Esophagus squamous epithelium (tissue), 5 donors: ENCODE measurements around the gene MAP1LC3B. TPM values are rescaled to one million over a fixed set of nuclear protein-coding genes. Genes with fewer than 3 reads are reported as not detected.

Experiments
- DNase-seq: peaks from one replicate; lab custom pipeline; 2025; lab: John Stamatoyannopoulos, UW
- H3K27ac ChIP-seq, 4 donors: fragments of 200-600 bp; sonication (generic); one replicate each; pipeline ENCODE4 v1.5.1; 2016 to 2019; ENCODE audit warnings: mild to moderate bottlenecking in 1 of 4
- H3K27me3 ChIP-seq, 4 donors: fragments of 200-600 bp; sonication (generic); 1 replicate in 3 of 4; 2 replicates in 1 of 4; pipeline versions ENCODE4 v1.5.1 to v1.6.0; 2017 to 2021; ENCODE audit warnings: antibody characterized with exemption in 1 of 4
- H3K36me3 ChIP-seq, 3 donors: fragments of 200-600 bp; sonication (generic); one replicate each; pipeline ENCODE4 v1.5.1; 2016 to 2019
- H3K4me1 ChIP-seq, 3 donors: fragments of 200-600 bp; sonication (generic); one replicate each; pipeline ENCODE4 v1.5.1; 2017 to 2019
- H3K4me3 ChIP-seq, 4 donors: fragments of 200-600 bp; sonication (generic); 1 replicate in 3 of 4; 2 replicates in 1 of 4; pipeline ENCODE4 v1.5.1; 2016 to 2019; ENCODE audit warnings: mild to moderate bottlenecking in 2 of 4, moderate library complexity in 1 of 4
- H3K9me3 ChIP-seq, 3 donors: fragments of 200-600 bp; sonication (generic); one replicate each; pipeline ENCODE4 v1.5.1; 2016 to 2019
- POLR2A ChIP-seq, 4 donors: fragments of 450-650 bp; IDR thresholded peaks; one replicate each; pipeline ENCODE4 v1.6.1; 2017; ENCODE audit warnings: antibody characterized with exemption in 4 of 4, mild to moderate bottlenecking in 4 of 4, moderate library complexity in 3 of 4
- WGBS, 2 donors: methylation state at CpG; one replicate each; pipeline ENCODE4 v1.1.5; 2018; 5-methylcytosine and 5-hydroxymethylcytosine counted together
- intact Hi-C: fragments of 100-400 bp; cut with DNase I; formaldehyde crosslinking; loops from one replicate; pipeline ENCODE4 v1.15.0; 2022
- total RNA-seq, 4 donors: library from RNA; depleted of rRNA; stranded (reverse); fragments of >200 nt; gene quantifications; one replicate each; pipeline ENCODE4 v1.1.0, GENCODE V29; 2016
- TF ChIP-seq, protein P1 (sequence below), 6 experiments: fragments of 450-650 bp in 4 of 6; fragments of 200-600 bp in 2 of 6; sonication (generic) in 2 of 6; IDR thresholded peaks; one replicate each; pipeline ENCODE4 v1.5.1; 2016 to 2019; ENCODE audit warnings: antibody characterized with exemption in 6 of 6, mild to moderate bottlenecking in 4 of 6, moderate library complexity in 4 of 6
- donor health status: DM: yes; HTN: yes; CAD: no.

Gene MAP1LC3B
- total RNA-seq, 4 donors from 2014 or later, result 14.2 to 38.0 (median 24.4) TPM

DNA sequence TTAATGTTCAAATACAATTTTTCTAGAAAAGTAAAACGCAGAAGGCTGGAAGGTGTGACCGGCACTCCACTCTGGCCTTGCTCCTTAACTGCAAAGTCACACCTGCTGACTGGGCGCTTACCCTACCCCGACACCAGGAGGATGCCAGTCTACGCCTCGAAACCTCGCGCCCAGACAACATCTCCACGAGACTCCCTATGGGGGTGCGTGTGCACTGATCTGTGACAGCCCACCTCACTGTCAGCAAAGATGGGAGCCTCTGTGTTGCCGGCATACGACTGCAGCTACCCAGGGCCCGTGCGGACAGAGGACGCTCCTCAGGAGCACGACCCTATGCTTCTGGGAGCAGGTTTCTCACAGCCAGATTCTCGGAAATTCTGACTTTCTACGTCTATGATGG, 26.1 kb downstream of the MAP1LC3B start:
- Histone ChIP-seq H3K4me3 (no peak overlapping the region), H3K27ac (no peak overlapping the region), H3K9me3 (no peaks in the 10 kb centered on the region), H3K4me1 (peaks cover 0 to 15% (median 0%) of the 10 kb centered on the region in 3 donors), H3K36me3 (peaks cover 11 to 100% (median 39%) of the 10 kb centered on the region in 3 donors), H3K27me3 (no peaks in the 10 kb centered on the region)
- TF ChIP-seq, protein P1, sequence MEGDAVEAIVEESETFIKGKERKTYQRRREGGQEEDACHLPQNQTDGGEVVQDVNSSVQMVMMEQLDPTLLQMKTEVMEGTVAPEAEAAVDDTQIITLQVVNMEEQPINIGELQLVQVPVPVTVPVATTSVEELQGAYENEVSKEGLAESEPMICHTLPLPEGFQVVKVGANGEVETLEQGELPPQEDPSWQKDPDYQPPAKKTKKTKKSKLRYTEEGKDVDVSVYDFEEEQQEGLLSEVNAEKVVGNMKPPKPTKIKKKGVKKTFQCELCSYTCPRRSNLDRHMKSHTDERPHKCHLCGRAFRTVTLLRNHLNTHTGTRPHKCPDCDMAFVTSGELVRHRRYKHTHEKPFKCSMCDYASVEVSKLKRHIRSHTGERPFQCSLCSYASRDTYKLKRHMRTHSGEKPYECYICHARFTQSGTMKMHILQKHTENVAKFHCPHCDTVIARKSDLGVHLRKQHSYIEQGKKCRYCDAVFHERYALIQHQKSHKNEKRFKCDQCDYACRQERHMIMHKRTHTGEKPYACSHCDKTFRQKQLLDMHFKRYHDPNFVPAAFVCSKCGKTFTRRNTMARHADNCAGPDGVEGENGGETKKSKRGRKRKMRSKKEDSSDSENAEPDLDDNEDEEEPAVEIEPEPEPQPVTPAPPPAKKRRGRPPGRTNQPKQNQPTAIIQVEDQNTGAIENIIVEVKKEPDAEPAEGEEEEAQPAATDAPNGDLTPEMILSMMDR (IDR thresholded peaks at IDR 0.05), result no peak
- TF ChIP-seq POLR2A (IDR thresholded peaks at IDR 0.05), result no peak
- WGBS, 2 donors, result 93 to 95% methylated on average over 10 to 16 of the region's 18 CpGs
- intact Hi-C loops, result no loop called here
- no peak for DNase-seq

DNA sequence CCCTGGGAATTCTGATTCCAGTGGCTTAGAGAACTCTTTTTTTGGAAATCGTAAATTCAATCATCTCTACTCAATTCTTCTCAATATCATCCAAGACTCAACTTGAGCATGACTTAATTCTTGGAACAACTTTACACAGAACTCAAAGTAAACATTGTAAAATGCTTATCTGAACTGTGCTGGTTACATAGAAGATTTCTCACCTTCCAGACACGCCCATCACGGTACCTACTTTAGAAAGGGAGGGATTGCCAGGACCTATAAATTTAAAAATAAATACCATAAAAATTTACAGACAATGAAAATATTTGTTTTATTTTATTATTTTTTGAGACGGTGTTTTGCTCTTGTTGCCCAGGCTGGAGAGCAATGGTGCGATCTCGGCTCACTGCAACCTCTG, 26.5 kb downstream of the MAP1LC3B start:
- Histone ChIP-seq H3K27ac (no peak overlapping the region), H3K4me1 (peaks cover 0 to 15% (median 0%) of the 10 kb centered on the region in 3 donors), H3K4me3 (no peak overlapping the region), H3K36me3 (peaks cover 11 to 100% (median 43%) of the 10 kb centered on the region in 3 donors), H3K27me3 (no peaks in the 10 kb centered on the region), H3K9me3 (no peaks in the 10 kb centered on the region)
- intact Hi-C loops, result no loop called here
- no peak for TF ChIP-seq POLR2A (IDR thresholded peaks at IDR 0.05)
- TF ChIP-seq, protein P1 (IDR thresholded peaks at IDR 0.05), result no peak
- DNase-seq, result no peak
- 63 to 65% methylated on average over 6 of the region's 6 CpGs for WGBS, 2 donors

DNA sequence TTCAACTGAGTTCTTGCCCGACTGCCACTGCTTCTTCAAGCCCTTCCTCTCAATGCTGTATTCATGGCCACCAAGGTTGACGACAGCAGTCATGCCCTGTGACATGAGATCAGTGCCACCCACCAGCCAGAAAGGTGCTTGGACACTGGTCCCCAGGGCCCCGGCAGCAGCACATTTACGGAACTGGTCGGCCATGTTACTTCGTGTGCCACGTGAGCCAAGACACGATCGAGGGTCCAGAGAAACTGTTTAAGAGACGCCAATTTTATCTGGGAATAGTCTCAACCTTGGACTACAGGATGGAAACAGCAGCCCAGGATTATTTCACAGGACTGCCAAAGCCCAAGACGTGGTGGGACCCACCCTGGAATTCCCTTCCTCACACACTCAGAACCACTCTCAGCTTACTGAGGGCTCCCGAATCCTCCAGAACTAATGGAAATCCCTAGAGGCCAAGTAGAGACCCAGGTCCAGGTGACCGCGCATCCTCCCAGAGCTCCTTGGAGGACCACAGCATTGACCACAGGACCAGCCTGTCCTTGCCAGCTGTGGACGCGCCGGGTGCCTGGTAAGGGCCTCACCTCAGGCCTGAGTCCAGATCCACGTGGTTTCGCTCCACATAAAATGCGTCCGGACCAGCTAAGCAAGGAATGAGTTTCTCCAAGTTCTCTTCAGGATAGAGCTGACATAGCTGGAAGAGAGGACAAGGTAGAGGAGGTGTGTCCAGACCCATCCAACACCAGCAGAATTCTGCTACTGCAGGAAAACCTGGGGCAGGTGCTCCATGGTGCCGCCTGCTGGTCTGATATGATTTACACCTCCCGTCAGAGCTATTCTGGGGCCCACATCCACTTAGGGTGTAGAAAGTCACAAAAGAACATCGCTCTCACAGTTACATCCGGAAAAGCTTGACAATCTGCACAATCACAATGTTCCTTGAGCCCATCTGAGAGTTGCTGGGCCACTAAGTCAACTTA, 28.2 kb downstream of the MAP1LC3B start:
- WGBS, 2 donors, result 85 to 95% methylated on average over 9 to 21 of the region's 25 CpGs
- H3K36me3 ChIP-seq, result peaks cover 4 to 100% (median 45%) of the 10 kb centered on the region in 3 donors
- H3K27ac ChIP-seq, result no peak overlapping the region
- no peak overlapping the region for H3K4me3 ChIP-seq
- intact Hi-C loops, result loop anchor here (10.0 kb wide), 1 partner anchor 214 kb away; no protein-coding TSS in a partner anchor
- H3K4me1 ChIP-seq, result peaks cover 0 to 15% (median 0%) of the 10 kb centered on the region in 3 donors
- TF ChIP-seq POLR2A (IDR thresholded peaks at IDR 0.05), result no peak
- TF ChIP-seq, protein P1 (IDR thresholded peaks at IDR 0.05), result peak in 1 of 6 experiments; percentile 49
- H3K27me3 ChIP-seq, result no peaks in the 10 kb centered on the region
- no peaks in the 10 kb centered on the region for H3K9me3 ChIP-seq
- DNase-seq, result no peak

DNA sequence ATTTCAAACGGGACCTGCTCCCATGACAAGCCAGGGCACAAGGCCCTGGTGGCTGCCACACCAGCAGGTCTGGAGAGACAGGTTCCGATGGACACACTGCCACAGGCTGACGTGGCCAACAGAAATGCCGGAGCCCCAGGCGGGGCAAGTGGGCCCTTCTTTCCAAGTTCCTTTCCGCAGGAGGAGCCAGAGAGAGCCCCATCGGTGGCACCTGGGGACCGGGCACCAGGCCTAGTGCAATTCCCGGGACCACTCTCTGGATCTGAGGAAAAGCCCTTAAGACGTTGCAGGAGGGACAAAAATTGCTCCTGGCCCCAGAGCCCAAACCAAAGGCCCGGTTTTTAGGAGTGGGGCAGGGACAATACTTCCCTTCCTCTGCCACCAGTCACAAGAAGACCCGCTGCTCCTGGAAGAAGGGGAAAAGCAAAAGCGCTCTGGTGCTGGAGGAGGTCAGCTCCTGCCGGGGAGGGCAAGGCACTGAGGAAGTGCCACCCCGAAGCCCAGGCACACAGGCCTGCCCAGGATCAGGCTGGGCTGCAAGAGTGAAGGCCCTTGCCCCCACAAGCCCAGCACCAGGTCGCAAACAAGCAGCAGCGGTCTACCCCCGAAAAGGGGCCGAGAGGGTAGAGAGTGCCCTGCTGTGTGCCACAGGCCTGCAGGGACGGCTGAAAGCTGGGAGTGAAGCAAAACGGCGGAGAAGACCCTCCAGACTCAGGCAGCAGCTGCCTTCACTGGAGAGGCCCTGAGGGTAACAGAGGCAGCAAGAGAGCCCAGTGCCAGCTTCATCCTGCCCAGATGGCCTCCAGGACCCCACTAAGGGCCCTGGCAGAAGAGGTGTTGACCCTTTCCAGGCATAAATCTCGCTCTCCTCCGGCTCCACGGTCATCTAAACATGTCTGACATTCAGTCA, 29.1 kb downstream of the MAP1LC3B start:
- WGBS, 2 donors, result 86 to 89% methylated on average over 10 to 13 of the region's 25 CpGs
- TF ChIP-seq POLR2A (IDR thresholded peaks at IDR 0.05), result no peak
- TF ChIP-seq, protein P1 (IDR thresholded peaks at IDR 0.05), result no peak
- no peaks in the 10 kb centered on the region for H3K9me3 ChIP-seq
- intact Hi-C loops, result loop anchor here (10.0 kb wide), 1 partner anchor 214 kb away; no protein-coding TSS in a partner anchor
- H3K4me1 ChIP-seq, result peaks cover 0 to 15% (median 0%) of the 10 kb centered on the region in 3 donors
- H3K27ac ChIP-seq, result peak overlapping the region in 1 of 4 donors; percentile 21
- no peak overlapping the region for H3K4me3 ChIP-seq
- peaks cover 0 to 99% (median 37%) of the 10 kb centered on the region in 3 donors for H3K36me3 ChIP-seq
- no peak for DNase-seq
- H3K27me3 ChIP-seq, result no peaks in the 10 kb centered on the region
